Measurements from ENCODE around the gene DIO1.

DNA sequence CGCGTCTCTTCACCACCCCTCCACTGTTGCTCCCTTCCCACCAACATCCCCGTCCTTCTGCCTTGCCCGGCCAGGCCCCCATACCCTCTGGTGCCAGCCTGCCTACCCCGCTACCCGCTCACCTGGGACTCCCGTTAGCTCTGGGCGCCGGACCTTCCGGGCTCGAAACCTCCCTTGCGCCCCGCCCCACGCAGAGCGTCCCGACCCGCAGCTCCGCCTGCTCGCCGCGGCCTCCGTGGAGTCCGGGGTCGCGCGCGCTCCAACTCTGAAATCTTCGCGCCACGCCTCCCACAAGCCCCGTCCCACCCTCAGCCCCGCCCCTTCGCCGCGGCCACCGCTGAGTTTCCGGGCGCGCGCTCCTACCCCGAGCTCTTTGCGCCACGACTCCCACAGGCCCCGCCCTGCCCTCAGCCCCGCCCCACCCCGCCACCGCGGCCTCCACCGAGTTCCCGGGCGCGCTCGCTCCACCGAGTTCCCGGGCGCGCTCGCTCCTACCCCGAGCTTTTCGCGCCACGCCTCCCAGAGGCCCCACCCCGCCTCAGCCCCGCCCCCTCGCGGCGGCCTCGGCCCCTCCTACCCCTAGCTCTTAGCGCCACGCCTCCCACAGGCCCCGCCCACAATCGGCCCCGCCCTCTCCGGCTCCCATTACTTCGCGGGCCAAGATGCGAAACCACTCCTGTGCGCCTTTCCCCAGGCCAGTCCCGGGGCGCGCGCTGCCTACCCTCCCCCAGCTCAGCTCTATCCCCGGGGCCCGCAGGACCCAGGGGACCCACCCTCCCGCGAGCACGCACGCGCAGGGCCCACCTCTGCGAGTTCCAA is 51.7 kb downstream of the DIO1 start, which contains the start of gene IFT25:
- TF ChIP-seq, protein P1, sequence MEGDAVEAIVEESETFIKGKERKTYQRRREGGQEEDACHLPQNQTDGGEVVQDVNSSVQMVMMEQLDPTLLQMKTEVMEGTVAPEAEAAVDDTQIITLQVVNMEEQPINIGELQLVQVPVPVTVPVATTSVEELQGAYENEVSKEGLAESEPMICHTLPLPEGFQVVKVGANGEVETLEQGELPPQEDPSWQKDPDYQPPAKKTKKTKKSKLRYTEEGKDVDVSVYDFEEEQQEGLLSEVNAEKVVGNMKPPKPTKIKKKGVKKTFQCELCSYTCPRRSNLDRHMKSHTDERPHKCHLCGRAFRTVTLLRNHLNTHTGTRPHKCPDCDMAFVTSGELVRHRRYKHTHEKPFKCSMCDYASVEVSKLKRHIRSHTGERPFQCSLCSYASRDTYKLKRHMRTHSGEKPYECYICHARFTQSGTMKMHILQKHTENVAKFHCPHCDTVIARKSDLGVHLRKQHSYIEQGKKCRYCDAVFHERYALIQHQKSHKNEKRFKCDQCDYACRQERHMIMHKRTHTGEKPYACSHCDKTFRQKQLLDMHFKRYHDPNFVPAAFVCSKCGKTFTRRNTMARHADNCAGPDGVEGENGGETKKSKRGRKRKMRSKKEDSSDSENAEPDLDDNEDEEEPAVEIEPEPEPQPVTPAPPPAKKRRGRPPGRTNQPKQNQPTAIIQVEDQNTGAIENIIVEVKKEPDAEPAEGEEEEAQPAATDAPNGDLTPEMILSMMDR (IDR thresholded peaks at IDR 0.05; ENCODE audit: poor library complexity) = no peak
- TF ChIP-seq EZH2 (IDR thresholded peaks at IDR 0.05; ENCODE audit: borderline replicate concordance) = no peak

Measured in hepatocyte (in vitro differentiated cells).